Stimulated activated CD4-positive, alpha-beta T cell treated with anti-CD3 and anti-CD28 coated beads, Interleukin-2, amount 100 ng/mL, for 24 hours (primary cell): ENCODE results near the gene TRIM33.
"Not testable (repeated sequence)": the region's sequence is repeated elsewhere in the genome, so short reads cannot be mapped to it uniquely, and the experiment has no call there.

ENCODE experiments used
- DNase-seq, 2 donors: peaks; one replicate each; pipeline ENCODE4 v3.0.0-alpha.2; 2020

The TRIM33 gene

DNA sequence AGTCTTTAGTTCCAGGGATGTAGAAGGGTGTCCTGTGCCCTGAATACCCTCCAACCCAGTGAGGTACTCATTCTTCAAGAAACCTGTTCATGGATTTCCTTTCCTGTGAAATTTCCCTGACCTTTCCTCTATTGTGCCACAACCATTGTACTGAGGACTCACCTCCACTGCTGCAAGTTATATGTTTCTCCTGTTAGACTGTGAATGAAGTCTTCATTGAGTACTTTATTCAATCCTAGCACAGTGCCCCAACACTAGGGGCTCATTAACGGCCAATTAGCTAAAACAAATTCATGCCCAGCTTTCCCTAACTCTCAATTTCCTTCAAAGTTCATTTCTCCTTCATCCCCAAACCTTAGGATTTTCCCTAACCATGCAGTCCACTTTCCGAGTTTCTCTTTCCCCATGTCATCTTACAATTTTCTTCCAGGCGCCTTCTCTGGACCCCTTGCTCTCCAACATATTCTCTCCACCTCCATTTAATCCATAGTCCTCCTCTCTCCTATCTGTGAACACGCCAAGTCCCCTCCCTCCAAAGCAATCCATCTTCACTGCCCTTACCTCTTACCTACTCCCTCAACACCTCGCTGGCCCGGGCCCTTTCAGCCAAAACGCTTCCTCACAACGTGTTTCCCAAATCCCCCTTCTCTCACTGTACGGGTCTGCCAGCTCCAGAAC lies 1.3 kb downstream of the TRIM33 start:
- DNase-seq, result no peak

DNA sequence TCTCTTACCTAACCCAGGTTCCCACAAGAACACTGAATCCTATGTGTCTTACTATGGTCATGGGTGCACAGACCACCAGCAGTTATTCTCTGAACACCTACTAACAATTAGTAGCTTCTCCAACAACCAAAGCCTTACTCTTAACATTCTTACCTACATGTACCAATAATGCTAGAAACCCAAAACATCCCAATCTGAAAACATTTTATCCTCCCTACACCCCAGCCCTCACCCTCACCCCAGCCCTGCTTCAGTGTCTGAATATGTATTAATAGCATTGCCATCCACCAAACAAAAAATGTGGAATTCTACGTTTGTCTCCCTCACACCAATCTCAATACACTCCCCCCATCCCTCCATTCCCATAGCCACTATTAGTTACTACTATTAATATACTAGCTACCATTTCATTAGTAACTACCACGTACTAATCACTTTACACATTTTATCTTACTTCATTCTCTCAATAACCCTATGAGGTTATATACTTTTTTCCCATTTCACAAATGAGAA lies 2.6 kb downstream of the TRIM33 start:
- DNase-seq, result no peak

DNA sequence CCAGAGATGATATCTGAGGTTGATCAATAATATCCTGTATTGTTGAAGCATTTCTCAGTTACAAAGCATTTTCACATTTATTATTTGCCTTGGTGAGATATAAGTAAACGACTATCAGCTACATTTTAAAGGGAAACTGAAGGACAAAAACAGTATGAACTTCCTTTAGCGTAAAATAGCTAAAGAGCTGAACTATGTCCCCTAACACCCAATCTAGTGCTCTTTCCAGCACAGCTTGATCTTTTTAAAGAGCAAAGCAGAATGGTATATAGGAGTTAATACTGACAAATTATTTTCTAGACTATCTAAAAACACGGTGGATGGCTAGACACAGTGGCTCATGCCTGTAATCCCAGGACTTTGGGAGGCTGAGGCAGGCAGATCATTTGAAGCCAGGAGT lies 3.5 kb downstream of the TRIM33 start:
- DNase-seq, result no peak

DNA sequence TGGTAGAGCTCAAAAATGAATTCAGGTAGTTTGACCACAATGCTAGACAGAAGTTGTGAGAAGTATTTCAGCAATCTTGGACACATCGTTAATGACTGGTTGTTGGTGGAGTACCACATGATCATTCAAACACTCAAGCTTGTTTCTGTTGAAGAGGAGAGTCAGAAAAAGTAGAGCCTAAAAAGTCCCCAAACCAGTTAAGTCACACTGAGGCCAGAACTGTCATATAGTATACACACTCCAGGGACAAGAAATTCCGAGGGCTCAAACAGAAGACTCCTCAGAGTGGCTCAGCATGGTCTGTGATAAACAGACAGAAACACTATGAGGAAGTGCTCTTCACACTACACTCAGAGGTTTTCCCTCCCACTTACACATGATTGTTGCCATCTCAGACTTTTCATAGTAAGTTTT lies 5.8 kb downstream of the TRIM33 start:
- no peak for DNase-seq

DNA sequence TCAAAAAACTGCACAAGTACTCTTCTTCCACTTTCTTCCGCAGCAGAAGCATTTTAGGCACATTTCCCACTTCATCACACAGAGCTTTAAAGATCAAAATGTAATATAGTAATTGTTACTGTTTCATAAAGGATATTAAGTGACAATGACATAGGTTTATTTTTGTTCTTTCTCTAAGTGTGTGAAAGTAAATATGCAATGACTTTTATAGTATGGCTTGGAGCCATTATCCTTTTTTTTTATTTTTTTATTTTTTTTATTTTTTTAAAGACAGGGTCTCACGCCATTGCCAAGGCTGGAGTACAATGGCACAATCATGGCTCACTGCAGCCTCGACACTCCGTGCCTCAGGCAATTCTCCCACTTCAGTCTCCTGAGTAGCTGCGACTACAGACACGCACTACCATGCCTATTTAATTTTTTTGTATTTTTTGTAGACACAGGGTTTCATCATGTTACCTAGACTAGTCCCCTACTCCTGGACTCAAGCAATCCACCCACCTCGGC lies 7.0 kb downstream of the TRIM33 start:
- no peak for DNase-seq

DNA sequence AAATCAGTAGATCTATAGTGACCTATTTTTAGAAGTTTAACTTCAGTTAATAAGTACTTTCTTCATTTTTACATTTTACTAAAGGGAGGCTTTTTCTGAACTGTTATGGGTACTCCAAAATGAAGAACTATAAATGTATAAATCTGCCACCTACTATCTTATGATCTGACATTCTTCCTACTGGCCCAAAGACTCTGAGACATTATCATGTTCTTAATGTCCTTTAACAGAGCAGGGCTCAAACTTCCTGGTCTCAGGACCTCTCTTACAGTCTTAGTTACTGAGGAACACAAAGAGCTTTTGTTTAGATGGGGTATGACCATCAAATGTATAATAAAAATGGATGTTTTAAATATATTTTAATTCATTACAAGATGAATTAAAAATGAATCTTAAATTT lies 8.9 kb downstream of the TRIM33 start:
- no peak for DNase-seq

DNA sequence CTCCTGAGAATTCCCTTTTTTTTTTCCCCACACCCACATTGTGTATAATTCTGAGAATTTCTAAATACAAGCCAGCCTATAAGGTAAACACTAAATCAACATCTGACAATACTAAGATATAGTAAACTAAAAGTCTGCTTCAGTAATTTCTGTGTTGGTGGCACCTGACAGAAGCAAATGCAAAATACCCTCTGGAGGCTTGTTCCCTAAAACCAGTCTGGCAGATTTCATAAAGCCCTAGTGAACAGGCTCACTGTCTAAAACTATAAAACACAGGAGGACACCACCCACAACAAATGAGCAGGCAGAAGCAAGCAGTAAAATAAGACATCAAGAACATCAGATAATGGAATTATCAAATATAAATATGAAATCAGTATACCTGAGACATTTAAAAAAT lies 11.5 kb downstream of the TRIM33 start:
- no peak for DNase-seq

DNA sequence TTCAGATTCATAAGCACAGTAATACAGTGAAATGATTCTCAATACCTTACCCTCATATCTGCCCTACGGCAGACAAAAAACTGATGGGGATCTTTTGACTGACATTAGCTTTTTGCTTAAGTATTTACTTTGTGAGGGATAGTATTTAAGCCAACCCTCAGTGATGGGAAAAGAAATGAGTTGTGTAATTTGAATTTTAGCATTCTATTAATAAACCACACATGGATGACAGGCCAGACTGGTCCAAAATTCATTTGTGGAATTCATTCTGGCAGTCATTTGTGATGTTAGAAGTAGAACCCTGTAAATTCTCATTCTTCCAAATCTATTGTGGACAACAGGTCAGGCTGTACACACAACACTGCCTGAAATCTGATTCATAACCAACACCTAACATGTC lies 14.9 kb downstream of the TRIM33 start:
- no peak for DNase-seq

DNA sequence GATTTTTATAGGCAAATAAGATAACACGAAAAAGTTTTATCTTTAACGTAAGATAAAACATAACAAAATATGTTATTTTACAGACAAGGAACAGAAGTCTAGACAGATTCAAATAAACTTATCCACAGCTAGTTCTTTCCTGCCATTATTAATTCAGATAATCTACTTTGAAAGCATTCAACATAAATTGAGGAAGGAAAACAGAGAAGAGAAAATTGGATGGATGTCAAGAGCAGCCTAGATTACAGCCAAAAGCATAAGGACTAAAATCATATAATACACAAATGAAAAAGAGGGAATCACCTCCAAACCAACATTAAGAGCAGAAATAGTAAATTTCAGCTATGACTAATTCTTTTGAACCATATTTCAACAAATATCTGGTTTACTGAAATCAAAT lies 15.5 kb downstream of the TRIM33 start:
- no peak for DNase-seq

DNA sequence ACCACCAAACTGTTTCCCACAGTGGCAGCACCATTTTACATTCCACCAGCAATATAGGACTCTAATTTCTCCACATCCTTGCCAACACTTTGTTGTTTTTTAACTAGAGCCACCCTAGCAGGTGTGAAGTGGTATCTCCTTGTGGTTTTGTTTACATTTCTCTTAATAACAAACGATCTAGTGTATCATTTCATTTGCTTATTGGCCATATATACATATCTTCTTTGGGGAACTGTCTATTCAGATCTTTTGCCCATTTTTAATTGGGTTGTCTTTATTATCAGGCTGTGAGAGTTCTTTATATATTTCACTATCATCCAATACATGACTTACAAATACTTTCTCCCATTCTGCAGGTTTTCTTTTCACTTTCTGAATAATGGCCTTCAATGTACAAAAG lies 18.0 kb downstream of the TRIM33 start:
- no peak for DNase-seq

DNA sequence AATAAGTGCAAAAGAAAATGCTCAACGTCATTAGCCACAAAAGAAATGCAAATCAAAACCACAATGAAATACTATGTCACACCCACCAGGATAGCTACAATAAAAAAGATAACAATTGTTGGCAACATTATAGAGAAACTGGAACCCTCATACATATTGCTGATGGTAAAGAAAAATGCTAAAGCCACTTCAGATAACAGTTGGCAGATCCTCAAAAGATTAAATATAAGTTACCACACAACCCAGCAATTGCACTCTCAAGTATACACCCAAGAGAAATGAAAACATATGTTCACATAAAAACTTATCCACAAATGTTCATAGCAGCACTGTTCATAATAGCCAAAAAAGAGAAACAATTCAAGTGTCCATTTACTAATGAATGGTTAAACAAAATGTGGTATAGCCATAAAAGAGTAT lies 20.7 kb downstream of the TRIM33 start:
- DNase-seq, result no peak

DNA sequence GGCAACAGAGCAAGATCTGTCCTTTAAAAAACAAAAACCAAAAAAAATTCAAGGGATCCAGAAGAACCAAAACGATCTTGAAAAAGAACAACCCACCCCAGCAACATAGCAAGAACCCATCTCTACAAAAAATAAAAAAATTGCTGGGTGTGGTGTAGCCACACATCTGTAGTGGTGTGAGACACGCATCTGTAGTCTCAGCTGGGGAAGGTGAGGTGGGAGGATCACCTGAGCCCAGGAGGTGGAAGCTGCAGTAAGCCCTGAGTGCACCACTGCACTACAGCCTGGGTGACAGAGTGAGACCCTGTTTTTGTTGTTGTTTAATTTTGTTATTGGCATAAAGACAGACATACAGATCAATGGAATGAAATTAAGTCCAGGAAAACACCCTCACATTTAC lies 22.3 kb downstream of the TRIM33 start:
- no peak for DNase-seq

DNA sequence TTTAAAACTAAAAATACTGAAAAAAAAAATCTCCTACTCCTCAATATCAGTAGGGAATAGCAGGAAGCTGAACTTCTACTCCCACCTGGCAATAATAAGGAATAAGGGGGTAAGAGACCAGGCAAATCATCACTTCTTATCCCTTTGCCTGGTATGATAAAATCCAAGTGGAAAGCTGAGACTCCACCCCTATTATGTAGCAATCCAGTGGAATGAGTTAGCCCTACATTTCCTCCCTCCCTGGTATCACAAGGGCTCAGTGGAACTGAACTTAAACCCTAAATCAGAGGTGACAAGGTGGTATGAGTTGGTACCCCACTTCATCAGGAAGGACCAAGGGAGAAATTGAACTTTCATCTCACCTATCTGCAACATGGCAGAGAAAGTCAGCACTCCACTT lies 25.7 kb downstream of the TRIM33 start:
- DNase-seq, result no peak

DNA sequence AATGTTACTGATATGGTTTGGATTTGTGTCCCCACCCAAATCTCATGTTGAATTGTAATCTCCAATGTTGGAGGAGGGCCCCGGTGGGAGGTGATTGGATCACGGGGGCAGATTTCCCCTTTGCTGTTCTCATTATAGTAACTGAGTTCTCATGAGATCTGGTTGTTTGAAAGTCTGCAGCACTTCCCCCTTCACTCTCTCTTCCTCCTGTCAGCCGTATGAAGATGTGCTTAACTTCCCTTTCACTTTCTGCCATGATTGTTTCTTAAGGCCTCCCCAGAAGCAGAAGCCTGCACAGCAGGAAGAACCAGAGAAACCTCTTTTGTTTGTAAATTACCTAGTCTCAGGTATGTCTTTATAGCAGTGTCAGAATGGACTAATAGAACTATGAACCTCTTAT lies 28.4 kb downstream of the TRIM33 start:
- no peak for DNase-seq

DNA sequence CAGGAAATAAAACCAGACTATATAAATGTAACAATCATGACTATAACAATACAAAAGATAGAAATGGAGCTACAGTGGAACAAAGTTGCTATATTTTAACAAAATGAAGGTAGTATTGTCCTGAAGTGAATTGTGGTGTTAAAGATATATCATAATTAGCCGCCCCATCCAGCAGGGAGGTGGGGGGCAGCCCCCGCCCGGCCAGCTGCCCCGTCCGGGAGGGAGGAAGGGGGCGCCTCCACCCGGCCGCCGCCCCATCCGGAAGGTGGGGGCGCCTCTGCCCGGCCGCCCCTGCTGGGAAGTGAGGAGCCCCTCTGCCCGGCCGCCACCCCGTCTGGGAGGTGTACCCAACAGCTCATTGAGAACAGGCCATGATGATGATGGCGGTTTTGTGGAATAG lies 31.4 kb downstream of the TRIM33 start:
- not testable (repeated sequence) for DNase-seq

DNA sequence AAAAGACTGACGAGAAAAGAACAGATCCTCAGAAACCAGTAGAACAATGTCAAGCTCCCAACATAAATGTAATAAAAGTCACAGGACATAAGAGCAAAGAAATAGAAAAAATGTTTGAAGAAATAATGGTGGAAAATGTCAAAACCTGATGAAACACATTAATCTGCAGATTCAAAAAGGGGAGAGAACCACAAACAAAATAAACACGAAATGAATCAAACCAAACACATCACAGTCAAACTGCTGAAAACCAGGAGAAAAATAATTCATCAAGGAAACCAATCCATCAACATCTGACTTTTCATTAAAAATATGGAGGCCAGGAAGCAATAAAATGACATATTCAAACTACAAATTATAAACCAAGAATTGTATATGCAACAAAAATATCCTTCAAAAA lies 31.9 kb downstream of the TRIM33 start:
- DNase-seq, result no peak

DNA sequence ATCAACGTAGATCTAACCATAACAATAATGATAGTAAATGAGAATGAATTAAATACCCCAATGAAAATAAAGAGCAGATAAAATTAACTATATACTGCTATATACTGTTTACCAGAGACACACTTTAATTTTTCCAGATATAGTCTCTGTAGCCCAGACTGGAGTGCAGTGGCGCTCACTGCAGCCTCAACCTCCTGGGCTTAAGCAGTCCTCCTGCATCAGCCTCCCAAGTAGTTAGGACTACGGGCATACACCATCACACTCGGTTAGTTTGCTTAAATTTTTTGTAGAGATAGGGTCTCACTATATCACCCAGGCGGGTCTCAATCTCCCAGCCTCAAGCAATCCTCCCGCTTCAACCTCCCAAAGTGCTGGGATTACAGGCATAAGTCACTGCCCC lies 37.2 kb downstream of the TRIM33 start:
- no peak for DNase-seq

DNA sequence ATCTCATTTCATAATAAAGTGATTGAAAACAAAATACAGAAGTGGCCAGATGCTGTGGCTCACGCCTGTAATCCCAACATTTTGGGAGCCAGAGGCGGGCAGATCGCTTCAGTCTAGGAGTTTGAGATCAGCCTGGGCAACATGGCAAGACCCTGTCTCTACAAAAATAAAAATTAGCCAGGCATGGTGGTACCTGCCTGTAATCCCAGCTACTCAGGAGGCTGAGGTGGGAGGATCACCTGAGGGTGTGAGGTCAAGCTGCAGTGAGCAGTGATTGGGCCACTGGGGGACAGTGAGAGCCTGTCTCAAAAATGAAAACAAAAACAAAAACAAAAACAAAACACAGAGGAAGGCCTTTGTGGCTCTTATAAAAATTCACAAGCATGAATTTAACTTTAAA lies 38.6 kb downstream of the TRIM33 start:
- no peak for DNase-seq

DNA sequence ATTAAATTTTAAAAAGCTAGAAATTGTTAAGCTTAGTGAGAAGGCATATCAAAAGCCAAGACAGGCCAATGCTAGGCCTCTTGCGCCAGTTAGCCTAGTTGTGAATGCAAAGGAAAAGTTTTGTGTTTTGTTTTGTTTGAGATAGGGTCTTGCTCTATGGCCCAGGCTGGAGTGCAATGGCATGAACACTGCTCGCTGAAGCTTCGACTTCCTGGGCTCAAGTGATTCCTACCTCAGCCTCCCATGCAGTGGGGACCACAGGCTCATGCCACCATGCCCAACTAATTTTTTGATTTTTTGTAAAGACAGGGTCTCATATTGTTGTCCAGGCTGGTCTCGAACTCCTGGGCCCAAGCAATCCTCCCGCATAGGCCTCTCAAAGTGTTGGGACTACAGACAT lies 40.3 kb downstream of the TRIM33 start:
- no peak for DNase-seq

DNA sequence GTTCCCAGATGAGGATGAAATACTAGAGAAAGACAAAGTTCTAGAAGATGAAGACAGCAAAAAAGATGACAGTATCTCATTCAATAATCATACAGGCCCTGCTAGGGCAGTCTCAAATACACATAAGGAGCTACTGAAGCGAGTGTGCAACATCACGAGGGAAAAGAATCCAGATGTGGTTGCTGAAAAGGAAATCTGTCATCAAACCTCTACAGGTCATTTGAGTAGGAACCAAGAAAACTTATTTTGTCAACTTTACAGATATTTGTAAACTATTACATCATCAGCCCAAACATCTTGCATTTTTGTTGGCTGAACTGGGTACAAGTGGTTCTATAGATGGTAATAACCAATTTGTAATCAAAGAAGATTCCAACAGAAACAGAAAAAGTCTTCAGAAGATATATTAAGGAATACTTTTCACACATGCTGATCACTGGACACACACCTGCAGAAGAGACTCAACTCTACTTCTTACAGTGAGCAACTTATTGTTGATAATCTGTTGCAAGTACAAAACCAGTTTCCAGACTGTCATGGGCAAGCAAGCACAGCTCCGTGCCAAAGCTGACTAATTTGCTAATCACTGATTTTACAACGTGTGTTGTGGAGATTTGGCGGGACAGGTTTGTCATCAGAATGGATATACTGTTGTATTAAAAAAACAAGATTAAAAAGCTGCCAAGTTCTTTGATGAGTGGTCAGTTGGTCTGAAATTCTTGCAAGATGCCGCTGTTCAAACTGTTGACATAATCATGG lies 42.1 kb downstream of the TRIM33 start:
- no peak for DNase-seq

DNA sequence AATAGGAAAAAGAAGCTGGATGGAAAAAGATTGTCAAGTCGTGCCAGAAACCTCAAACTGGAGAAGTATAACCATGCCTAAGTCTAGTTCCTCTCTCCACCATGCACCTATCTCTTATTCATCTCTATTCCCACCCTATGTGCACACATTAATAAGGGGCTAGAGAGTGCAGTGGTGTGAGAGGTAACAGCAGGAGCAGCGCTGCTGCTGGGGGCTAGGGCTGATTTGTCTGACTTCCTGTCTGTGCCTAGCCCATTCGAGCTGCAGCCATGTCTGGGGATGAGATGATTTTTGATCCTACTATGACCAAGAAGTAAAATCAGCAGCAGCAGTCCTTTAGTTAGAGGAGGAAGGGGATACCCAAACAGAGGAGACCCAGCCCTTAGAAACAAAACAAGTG lies 43.0 kb downstream of the TRIM33 start:
- DNase-seq, result no peak

DNA sequence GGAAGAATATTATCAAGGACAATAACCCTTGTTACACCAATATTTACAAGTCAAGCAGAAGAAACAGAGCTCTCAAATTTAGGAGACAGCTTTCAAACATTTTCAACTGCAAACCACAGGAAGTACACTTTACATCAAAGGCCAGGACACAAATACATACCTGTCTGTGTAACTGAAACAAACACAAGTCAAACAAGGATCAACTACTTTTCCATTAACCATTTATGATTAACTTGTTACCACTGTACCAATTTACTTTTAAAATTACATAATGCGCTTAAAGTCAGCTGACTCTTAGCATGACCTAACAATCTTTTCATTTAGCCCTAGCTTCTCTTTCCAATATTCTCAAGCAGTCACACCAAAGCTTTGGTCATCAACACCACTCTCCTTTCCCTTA lies 43.5 kb downstream of the TRIM33 start:
- no peak for DNase-seq

DNA sequence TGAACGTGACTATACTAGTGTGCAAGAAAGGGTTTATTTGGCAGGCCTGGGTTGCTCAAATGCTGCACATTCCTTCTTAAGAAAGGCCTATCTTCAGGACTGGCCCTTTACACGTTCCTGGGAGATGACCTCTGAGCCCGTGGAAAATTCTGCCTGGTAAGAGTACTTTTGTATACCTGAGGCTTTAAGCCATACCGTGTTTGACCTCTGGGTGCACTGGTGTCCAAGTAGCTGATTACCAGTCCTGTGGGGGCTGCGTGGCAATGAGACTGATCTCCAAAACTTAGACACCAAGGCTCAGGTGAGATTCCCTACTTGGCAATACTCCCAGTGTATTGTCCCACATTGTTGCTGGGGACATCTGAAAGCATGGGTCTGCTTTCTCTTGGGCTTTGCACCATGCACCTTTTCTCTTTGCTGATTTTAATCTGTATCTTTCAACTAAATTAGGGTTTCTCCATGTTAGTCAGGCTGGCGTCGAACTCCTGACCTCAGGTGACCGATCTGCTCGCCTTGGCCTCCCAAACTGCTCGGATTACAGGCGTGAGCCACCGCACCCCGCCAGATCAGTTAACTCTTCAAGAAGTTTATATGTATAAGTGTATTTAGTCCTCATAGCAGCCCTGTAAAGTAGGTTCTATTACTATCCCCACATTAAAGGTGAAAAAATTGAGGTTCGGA lies 44.5 kb downstream of the TRIM33 start:
- DNase-seq, result no peak

DNA sequence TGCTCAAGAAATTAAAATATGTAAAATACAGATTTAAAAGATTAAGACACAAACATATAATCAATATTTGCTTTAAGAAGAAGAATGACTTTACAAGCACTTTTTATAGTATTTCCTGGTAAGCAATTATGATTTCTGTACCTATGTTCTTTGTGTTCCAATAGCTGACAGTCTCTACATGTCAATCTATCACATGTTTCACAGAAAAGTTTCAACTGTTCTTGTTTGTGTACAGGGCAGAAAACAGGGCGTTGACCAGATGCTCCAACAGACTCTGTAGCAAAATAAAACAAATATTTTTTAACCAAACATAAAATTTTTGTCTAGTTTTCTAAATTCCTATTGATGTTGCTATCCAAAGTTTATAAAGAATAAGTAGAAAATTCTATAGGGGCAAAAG lies 48.0 kb downstream of the TRIM33 start:
- no peak for DNase-seq
